Activated naive CD4-positive, alpha-beta T cell treated with anti-CD3 and anti-CD28 coated beads, Interleukin-2, amount 50 U/mL, for 72 hours (primary cell): ENCODE results near the gene STAC2. TPM values are rescaled to one million over a fixed set of nuclear protein-coding genes. Genes with fewer than 3 reads are reported as not detected.
"Not testable (repeated sequence)": the region's sequence is repeated elsewhere in the genome, so short reads cannot be mapped to it uniquely, and the experiment has no call there.

Experiments
- ATAC-seq, 2 donors: fragments of 150-1000 bp; cut with Tn5 transposase; 2 replicates each; pipeline ENCODE4 v1.10.0; 2021; ENCODE audit warnings: mild to moderate bottlenecking in 2 of 2, moderate library complexity in 2 of 2
- DNase-seq, 2 donors: peaks; one replicate each; pipeline ENCODE4 v3.0.0; 2021 to 2022; ENCODE audit warnings: low spot score in 2 of 2
- H3K27ac Mint-ChIP-seq, 2 donors: one replicate each; pipeline ENCODE4 v1.8.0; 2022; ENCODE audit warnings: mild to moderate bottlenecking in 2 of 2, mixed read lengths in 2 of 2
- H3K36me3 Mint-ChIP-seq, 2 donors: one replicate each; pipeline ENCODE4 v1.8.0; 2022; ENCODE audit warnings: mixed read lengths in 2 of 2
- H3K9me3 Mint-ChIP-seq, 2 donors: one replicate each; pipeline ENCODE4 v1.8.0; 2022; ENCODE audit warnings: mixed read lengths in 2 of 2
- total RNA-seq, 2 donors: library from RNA; stranded (reverse); gene quantifications; one replicate each; pipeline ENCODE4 v1.2.3, GENCODE V29; 2022

The STAC2 gene
- total RNA-seq, 2 donors from 2014 or later: not detected

- H3K27ac Mint-ChIP-seq: peak overlapping the region in 1 of 2 donors; percentile 52
- no peaks in the 10 kb centered on the region for H3K9me3 Mint-ChIP-seq
- H3K36me3 Mint-ChIP-seq: no peaks in the 10 kb centered on the region
- DNase-seq (no peak), ATAC-seq (no peak)
Measured at GRCh38 chr17:39178536-39178935, 47.2 kb downstream of the STAC2 start.

GRCh38 chr17:39177256-39177655 is 48.5 kb downstream of the STAC2 start:
- H3K27ac Mint-ChIP-seq: no peak overlapping the region
- no peaks in the 10 kb centered on the region for H3K9me3 Mint-ChIP-seq
- peak in 1 of 2 donors; percentile 42 for ATAC-seq
- no peaks in the 10 kb centered on the region for H3K36me3 Mint-ChIP-seq
- DNase-seq: no peak

- Mint-ChIP-seq H3K9me3 (no peaks in the 10 kb centered on the region), H3K27ac (no peak overlapping the region), H3K36me3 (no peaks in the 10 kb centered on the region)
- no peak for DNase-seq
- ATAC-seq: no peak
Measured at GRCh38 chr17:39175695-39176093, 50.1 kb downstream of the STAC2 start.

- Mint-ChIP-seq H3K36me3 (no peaks in the 10 kb centered on the region), H3K9me3 (no peaks in the 10 kb centered on the region), H3K27ac (no peak overlapping the region)
- peak; percentile 83 to 85 for ATAC-seq
- peak in 1 of 2 donors; percentile 77 for DNase-seq
Measured at GRCh38 chr17:39174920-39175694, 50.6 kb downstream of the STAC2 start.

- H3K27ac Mint-ChIP-seq: peak overlapping the region in 1 of 2 donors; percentile 40
- DNase-seq (no peak), ATAC-seq (no peak)
- H3K9me3 Mint-ChIP-seq: no peaks in the 10 kb centered on the region
- H3K36me3 Mint-ChIP-seq: no peaks in the 10 kb centered on the region
Measured at GRCh38 chr17:39173526-39174274, 52.0 kb downstream of the STAC2 start.

- peaks cover 0 to 4% of the 10 kb centered on the region in 2 donors for H3K36me3 Mint-ChIP-seq
- ATAC-seq: peak in 1 of 2 donors; percentile 9
- peaks cover 0 to 4% of the 10 kb centered on the region in 2 donors for H3K9me3 Mint-ChIP-seq
- no peak for DNase-seq
- peak overlapping the region; percentile 40 to 50 for H3K27ac Mint-ChIP-seq
Measured at GRCh38 chr17:39173080-39173479, 52.7 kb downstream of the STAC2 start.

- no peak overlapping the region for H3K27ac Mint-ChIP-seq
- H3K9me3 Mint-ChIP-seq: peaks cover 0 to 4% of the 10 kb centered on the region in 2 donors
- peaks cover 0 to 4% of the 10 kb centered on the region in 2 donors for H3K36me3 Mint-ChIP-seq
- ATAC-seq: no peak
- no peak for DNase-seq
Measured at GRCh38 chr17:39171933-39172332, 53.8 kb downstream of the STAC2 start.

- ATAC-seq (no peak), DNase-seq (no peak)
- Mint-ChIP-seq H3K9me3 (peaks cover 0 to 4% of the 10 kb centered on the region in 2 donors), H3K27ac (no peak overlapping the region), H3K36me3 (peaks cover 0 to 4% of the 10 kb centered on the region in 2 donors)
Measured at GRCh38 chr17:39170558-39170957, 55.2 kb downstream of the STAC2 start.

- Mint-ChIP-seq H3K9me3 (peaks cover 0 to 4% of the 10 kb centered on the region in 2 donors), H3K36me3 (peaks cover 0 to 5% of the 10 kb centered on the region in 2 donors)
Measured at GRCh38 chr17:39170109-39170508, 55.6 kb downstream of the STAC2 start.

GRCh38 chr17:39169518-39169917 is 56.2 kb downstream of the STAC2 start:
- peaks cover 0 to 4% of the 10 kb centered on the region in 2 donors for H3K9me3 Mint-ChIP-seq
- no peak for DNase-seq
- ATAC-seq: no peak
- H3K27ac Mint-ChIP-seq: no peak overlapping the region
- peaks cover 0 to 8% of the 10 kb centered on the region in 2 donors for H3K36me3 Mint-ChIP-seq

More at GRCh38 chr17:39170109-39170508, 55.6 kb downstream of the STAC2 start:
- no peak for DNase-seq
- no peak for ATAC-seq
- no peak overlapping the region for H3K27ac Mint-ChIP-seq

- ATAC-seq (no peak), DNase-seq (no peak)
- Mint-ChIP-seq H3K36me3 (peaks cover 0 to 8% of the 10 kb centered on the region in 2 donors), H3K9me3 (peaks cover 0 to 4% of the 10 kb centered on the region in 2 donors), H3K27ac (no peak overlapping the region)
Measured at GRCh38 chr17:39169101-39169500, 56.6 kb downstream of the STAC2 start.

GRCh38 chr17:39168503-39168902 is 57.2 kb downstream of the STAC2 start:
- H3K9me3 Mint-ChIP-seq, H3K27ac Mint-ChIP-seq, DNase-seq, H3K36me3 Mint-ChIP-seq, ATAC-seq: not testable (repeated sequence)

GRCh38 chr17:39167476-39167875 is 58.3 kb downstream of the STAC2 start:
- Mint-ChIP-seq H3K36me3 (peaks cover 0 to 8% of the 10 kb centered on the region in 2 donors), H3K9me3 (peaks cover 0 to 4% of the 10 kb centered on the region in 2 donors), H3K27ac (no peak overlapping the region)
- DNase-seq (no peak), ATAC-seq (no peak)

GRCh38 chr17:39166437-39167335 is 59.1 kb downstream of the STAC2 start:
- no peak for ATAC-seq
- DNase-seq: no peak
- no peak overlapping the region for H3K27ac Mint-ChIP-seq
- H3K36me3 Mint-ChIP-seq: peaks cover 0 to 8% of the 10 kb centered on the region in 2 donors
- peaks cover 0 to 4% of the 10 kb centered on the region in 2 donors for H3K9me3 Mint-ChIP-seq

- H3K27ac Mint-ChIP-seq: peak within 1 kb of the TSS in 1 of 2 donors; percentile 82
- H3K9me3 Mint-ChIP-seq: peaks cover 0 to 4% of the 10 kb centered on the region in 2 donors
- no peak for ATAC-seq
Measured at GRCh38 chr17:39165841-39166349, 59.9 kb downstream of the STAC2 start, which contains the start of gene ARL5C. TSS of gene ARL5C (minus strand) at chr17:39166161. CDS start at chr17:39165760, 401 bp downstream.

More at GRCh38 chr17:39165841-39166349, 59.9 kb downstream of the STAC2 start, which contains the start of gene ARL5C:
- peaks cover 0 to 8% of the 10 kb centered on the region in 2 donors for H3K36me3 Mint-ChIP-seq
- no peak for DNase-seq
